Camera-type eye (tissue), 1 donor: ENCODE results near the gene PGM5. TPM values are rescaled to one million over a fixed set of nuclear protein-coding genes. Genes with fewer than 3 reads are reported as not detected.

Source experiments
- total RNA-seq: library from RNA; depleted of rRNA; stranded (reverse); fragments of >200 nt; gene quantifications from one replicate; pipeline ENCODE4 v1.2.3, GENCODE V29; 2014

The PGM5 gene
- total RNA-seq: 61.8 TPM

DNA sequence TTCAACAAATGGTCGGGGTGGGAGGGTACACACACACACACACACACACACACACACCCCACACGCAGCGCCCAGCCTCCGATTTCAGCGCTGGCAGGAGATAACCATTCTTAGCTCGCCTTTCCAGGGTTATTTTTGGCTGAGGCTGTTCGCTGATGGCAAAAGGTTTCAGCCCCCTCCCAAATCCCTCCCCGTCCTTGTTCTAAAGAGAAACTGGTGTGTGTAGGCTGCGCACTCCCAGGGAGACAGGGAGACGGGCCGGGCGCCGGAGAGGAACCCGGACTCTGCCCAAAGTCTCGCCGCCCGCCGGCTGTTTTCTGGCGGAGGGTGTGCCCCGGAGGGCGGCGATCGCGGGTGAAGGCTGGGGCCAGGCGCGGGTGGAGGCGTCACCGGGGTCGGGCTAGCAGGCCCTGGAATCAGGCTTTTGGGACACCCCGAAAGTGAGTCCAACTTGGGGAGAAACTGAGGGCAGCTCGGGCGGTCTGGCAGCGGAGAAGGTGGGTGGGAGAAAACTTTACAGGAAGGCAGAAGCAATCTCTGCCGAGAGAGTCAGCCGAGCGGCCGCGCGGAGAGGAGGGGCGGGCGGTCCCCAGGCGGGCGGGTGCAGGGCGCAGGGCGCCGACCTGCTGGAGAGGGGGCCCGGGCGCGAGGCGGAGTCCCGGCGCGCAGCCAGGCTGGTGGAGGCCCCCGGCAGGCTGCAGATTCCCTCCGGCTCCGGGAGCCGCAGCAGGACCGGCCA is at the start of gene PGM5:
Gene PGM5, plus strand, starts transcription at position 232 of the 739 bp plus-strand sequence. CDS start 517 bp downstream, outside the sequence.

DNA sequence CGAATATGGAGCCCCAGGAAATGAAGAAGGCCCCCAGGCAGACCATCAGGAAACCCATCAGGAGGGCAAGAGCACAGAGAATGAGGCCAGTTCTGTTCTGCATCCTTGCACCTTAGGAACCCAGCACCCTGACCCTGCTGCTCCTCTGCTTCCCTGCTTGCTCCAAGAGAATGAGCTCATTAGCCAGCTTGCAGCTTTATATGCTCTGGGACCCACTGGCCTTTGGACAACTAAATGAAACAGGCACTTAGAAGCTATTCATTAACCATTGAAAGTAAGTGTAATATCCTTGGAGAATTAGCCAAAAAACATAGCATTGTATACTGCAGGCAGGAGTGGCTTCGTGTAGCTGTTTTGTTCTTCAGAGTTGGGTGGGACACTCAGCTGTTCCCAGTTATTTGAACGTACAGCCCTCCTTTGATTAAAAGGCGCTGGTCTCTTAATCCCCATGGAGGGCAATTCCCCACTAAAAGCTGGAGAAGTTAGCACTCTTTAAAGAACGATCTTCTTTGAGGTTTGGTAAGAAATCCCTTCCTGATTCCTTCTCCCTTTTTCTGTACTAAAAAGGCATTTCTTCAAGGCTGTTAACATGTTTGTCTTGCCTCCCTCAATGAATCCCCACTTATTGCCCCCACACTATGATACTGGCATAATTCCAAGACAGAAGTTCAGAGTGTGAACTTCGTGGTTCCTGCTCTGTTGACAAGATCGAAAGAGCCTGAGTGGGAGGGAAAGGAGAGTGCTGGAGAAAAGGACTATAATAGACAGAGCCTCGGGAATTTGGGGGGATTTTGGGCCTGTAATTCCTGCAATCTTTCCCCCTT is 184.5 kb downstream of the PGM5 start, which contains the start of gene TMEM252:
Gene TMEM252, minus strand, starts transcription at position 172 of the 824 bp plus-strand sequence. Its CDS starts 69 bp downstream, at position 103.

Other genes starting within 250 kb of the PGM5 start
- 46.7 TPM for gene ZNG1C, start 114.6 kb upstream of the PGM5 start, total RNA-seq
- gene FOXD4L3, start 53.7 kb upstream of the PGM5 start, total RNA-seq: not detected
- not detected for gene TMEM252, start 184.3 kb downstream of the PGM5 start, total RNA-seq